DOHH2 (cell line): ENCODE results near the gene PRRT2.
A peak's percentile ranks its signal among the peaks of the same experiment; 100 is the strongest.

Source experiments
- EZH2phosphoT487 ChIP-seq: fragments of 200-600 bp; sonication (generic); IDR thresholded peaks from 2 replicates; pipeline ENCODE4 v1.6.1; 2017; ENCODE audit warnings: borderline replicate concordance, mild to moderate bottlenecking, antibody characterized with exemption, low read length, moderate library complexity, mixed read lengths
- TF ChIP-seq, protein P1 (sequence below): fragments of 200-600 bp; sonication (generic); IDR thresholded peaks from one replicate; pipeline ENCODE4 v1.5.1; 2014; ENCODE audit warnings: antibody characterized with exemption, mild to moderate bottlenecking, low read depth, low read length; ENCODE audit not compliant: poor library complexity, severe bottlenecking

DNA sequence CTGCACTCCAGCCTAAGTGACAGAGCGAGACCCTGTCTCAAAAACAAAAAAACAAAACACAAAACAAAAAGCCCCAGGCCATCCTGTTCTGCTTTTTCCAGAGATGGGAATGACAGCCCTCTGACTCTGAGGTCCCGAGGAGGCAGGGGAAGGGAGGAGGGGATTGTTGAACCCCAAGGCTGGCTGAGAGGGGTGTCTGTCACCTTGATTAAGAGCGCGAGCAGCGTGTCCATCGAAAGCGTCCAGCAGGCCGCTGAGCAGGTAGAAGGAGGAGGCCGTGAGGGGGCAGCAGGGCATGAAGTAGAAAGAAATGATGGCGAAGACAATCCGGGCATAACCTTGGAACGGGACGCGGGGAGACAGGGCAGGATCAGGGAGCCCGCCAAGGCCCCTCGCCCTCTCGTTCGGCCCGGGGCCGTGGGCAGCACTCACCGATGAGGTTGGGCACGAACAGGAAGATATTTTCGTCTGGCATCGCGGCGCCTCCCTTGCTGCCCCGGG lies 50.4 kb downstream of the PRRT2 start:
- TF ChIP-seq, protein P1, sequence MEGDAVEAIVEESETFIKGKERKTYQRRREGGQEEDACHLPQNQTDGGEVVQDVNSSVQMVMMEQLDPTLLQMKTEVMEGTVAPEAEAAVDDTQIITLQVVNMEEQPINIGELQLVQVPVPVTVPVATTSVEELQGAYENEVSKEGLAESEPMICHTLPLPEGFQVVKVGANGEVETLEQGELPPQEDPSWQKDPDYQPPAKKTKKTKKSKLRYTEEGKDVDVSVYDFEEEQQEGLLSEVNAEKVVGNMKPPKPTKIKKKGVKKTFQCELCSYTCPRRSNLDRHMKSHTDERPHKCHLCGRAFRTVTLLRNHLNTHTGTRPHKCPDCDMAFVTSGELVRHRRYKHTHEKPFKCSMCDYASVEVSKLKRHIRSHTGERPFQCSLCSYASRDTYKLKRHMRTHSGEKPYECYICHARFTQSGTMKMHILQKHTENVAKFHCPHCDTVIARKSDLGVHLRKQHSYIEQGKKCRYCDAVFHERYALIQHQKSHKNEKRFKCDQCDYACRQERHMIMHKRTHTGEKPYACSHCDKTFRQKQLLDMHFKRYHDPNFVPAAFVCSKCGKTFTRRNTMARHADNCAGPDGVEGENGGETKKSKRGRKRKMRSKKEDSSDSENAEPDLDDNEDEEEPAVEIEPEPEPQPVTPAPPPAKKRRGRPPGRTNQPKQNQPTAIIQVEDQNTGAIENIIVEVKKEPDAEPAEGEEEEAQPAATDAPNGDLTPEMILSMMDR: peak; percentile 10
- no peak for TF ChIP-seq EZH2phosphoT487
